GM19099 (cell line): ENCODE measurements around the gene TMEM86A.

Experiments
- POLR2A ChIP-seq: IDR thresholded peaks from 3 replicates; pipeline ENCODE4 v1.6.1; 2011; ENCODE audit warnings: low read depth; ENCODE audit not compliant: insufficient read length; ENCODE audit errors: extremely low read depth

Gene TMEM86A

DNA sequence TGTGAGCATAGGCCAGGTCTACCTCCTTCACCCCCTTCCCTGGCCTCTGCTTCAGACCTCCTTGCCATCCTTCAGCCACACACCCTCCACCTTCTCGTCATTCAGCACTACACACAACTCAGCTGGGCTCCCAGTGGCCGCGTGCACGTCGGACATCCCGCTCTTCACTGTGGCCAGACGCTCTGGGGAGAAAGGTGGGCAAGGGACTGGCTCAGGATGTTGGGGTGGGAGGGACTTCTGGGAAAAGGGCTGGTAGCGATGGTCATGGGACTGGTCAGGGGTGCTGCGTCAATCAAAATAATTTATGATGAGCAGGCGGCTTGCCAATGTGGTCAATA is 15.8 kb downstream of the TMEM86A start:
- no peak for TF ChIP-seq POLR2A

DNA sequence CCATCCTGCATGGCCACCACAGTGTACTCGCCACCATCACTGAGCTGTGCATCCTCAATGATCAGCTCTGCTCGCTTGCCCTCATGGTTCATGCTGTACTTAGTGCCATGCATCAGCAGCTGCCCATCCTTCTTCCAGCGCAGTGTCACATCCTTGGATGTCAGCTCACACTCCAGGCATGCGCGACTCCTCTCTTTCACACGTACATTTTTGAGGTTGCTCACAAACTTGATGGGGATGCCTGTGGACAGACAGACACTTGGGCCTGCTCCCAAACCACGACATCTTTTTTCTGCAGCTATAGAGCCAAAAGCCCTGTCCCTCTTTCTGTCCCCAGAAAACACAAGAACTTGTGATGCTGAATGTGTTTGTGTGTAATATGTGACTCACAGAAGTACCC is 16.9 kb downstream of the TMEM86A start:
- TF ChIP-seq POLR2A: no peak

DNA sequence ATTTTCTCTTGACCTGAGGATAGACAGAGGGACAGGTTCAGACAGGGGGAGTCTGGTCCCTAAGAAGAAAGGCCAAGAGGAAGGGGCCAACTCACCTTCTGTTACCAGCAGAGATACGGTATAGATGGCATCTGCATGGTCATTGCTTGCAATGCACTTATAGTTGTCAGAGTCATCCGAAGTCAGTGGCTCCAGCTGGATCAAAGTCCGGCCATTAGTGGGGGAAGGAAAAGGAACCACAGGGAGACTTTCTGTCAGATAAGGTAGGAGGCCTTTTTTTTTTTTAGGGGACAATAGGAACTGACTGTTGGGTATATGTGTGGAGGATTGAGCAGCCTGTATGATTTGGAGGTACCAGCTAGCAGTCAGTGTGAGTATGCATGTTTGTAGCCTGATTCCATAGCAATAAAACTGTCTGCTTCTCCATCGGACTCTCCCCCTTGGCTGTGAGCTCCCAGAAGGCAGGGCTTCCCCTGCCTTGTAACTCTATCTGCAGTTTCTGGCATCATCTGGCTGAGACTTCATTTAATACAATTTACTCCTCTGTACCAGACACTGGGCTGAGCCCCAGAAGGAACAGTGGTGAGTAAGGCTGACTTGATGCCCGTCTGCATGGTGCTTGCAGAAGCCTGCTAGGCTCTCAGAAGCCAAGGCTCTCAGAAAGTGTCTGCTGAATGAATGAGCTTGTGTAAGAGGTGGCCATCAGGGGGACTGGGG is 21.7 kb downstream of the TMEM86A start:
- TF ChIP-seq POLR2A: no peak

DNA sequence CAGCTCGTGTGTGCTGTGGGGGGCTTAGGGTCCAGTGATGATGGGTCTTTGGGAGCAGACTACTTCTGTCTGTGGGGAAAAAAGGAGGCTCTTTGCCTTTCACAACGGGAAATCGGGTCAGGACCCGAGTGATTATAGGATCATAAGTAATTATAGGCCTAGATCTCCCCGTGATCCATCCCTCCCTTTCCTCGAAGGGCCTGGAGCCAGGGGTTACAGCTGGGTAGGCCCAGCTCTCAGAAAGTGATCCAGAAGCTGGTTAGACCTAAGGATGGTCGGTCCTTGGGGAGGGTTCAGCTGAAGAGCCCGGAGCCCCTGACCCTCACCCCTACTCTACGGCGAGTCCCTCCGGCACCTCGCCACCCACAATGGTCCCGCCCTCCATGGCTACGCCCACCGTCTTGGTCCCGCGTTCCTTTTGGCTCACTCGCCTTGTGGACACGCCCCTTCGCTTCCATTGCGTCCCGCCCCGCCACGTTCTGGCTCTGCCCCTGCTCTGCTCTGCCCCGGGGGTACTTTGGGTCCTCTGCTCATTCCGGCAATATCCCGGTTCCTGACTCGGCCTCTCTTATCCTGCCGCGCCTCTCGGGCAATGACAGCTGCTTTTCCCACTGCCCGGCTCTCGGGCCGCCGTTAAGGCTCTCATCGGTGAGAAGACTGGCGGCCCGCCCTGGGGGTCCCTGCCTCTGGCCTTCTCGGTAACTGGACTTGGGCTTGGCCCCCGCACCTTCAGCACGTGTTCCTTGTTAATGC is 22.4 kb downstream of the TMEM86A start:
- no peak for TF ChIP-seq POLR2A

DNA sequence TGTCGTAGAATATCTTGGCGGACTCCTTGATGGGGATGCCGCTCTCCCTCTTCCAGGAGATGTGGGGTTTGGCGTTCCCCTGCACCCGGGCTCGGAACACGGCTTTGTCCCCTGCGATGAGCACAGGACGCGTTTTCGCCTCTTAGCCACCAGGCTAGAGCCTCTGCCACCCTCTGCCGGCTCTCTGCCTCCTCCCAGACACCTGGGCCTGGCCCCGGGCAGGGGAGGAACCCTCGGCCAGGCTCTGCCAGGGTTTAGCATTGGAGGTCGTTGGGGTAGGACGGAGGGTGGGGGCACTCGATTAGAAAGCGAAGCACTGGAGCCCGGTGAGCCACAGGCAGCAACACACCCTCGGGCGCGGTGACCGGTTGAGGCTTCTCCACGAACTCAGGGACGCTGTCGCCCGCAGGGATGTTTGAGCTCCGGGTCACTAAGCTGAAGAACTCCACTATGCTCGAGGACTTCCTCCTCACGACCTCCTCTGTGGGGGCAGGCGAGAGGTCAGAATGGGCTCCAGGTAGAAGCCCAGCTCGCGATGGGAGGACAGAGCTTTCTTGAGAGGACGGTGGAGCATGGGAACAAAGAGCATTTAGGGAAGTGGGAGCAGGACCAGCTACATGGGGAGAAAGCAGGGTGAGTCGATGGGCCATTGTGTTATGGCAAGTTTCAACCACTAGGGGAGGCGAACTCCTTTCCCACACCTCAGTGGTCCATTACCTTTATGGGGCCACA is 23.1 kb downstream of the TMEM86A start:
- TF ChIP-seq POLR2A: no peak

DNA sequence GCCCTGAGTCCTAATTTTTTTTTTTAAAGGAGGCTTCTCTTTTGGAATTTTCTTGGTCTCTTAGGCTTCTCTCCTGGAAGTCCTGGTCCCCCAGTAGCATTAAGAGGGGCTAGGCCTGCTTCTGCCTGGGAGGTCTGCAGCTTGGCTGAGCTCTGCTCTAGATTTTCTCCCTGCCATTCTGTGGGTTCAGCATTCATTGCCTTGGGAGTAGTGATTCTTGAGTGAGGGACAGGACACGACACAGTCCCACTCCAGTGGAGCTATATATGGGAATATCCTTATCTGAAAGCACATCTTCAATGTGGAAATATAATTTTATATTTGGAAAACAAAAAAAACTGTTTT is 23.7 kb downstream of the TMEM86A start:
- TF ChIP-seq POLR2A: no peak

DNA sequence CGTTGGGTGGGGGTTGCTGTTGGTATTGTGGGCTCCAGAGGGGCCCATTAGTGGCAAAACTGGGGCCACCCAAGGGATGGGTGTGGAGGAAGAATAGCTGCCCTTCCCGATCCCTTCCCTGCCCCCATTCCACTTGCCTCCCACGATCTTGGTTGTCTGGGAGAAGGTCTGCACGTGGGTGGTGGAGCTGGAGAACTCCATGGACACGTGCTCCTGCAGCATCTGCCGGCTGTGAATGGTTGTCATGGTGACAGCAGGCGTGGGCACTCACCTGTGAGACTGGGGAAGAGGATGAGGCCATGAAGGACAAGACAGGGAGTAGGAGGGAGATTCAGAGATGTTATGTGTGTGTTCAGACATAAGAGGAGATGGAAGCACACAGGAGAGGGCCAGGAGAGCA is 25.4 kb downstream of the TMEM86A start:
- no peak for TF ChIP-seq POLR2A

DNA sequence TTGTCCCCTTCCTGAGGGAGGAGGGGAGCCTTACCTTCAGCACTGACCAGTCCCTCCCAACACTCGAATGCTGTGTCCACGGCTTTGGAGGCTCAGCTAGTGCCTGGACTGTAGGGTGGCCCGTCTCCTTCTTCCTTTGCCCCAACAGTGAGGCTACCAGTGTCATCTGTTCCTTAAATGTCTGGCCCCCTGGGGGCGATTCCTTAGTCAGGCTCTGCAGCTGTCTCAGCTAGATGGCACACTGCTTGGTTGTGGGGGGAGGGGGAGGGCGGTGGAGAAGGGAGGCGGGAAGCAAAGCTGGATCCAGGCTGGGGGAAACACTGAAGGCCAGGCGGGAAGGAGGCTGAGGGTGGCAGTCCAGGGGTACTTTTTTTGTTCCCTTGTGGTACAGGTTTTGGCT is 27.5 kb downstream of the TMEM86A start, which contains the start of gene IGSF22:
TSS of gene IGSF22 (minus strand) at position 149 of the 400 bp plus-strand sequence. CDS start 1,952 bp downstream, outside the sequence.
- TF ChIP-seq POLR2A: no peak

DNA sequence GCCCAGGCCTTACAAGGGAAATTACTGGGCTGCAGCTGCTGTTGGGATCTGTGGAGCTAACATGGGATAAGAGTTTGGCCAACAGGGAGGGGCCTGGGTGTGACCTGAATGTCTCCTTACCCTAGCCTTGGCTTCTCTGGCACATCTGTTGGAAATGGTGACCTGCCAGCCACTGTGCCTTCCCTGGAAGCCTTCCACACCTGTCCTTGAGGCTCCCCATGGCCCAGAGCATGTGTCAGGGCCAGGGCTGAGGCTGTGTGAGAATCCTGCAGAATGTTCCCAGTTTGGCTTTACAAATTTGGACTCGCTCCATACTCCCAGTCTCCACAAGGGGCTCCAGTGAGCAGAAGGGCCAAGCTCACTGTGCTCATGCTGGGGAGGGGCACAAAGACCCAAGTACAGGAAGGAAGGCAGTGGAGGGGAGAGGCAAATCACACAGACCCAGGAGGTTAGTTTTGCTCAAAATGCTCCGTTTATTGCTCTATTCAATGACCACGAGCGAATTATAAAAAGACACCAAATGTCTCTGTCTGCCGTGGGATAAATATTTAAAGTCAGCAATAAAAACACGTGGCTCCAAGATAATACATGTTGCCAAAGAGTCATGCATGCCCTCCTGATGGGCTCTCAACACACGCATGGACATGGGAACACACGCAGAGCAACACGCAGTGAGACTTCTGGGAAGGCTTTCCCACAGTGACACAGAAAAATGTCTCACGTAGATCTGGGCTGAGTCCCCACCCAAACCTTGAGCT is 29.1 kb downstream of the TMEM86A start:
- no peak for TF ChIP-seq POLR2A

DNA sequence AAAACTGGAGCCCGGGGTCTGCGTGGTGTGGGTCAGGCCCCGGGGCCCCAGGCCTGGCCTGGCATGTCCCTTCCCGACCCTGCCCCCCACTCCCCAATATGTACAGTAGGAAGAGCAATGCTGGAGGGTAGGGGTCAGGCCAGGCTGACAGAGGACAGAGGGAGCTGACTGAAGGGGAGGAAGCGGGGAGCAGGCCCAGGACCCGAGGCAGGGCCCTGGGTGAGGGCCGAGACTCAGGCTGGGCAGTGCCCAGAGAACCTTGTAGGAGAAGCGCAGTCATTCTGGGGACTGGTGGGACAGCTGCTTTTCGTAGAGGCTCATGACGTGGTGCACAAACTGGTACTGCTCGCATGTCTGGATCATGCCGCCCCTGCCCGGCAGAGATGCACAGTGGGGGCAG is 30.1 kb downstream of the TMEM86A start:
- TF ChIP-seq POLR2A: no peak

DNA sequence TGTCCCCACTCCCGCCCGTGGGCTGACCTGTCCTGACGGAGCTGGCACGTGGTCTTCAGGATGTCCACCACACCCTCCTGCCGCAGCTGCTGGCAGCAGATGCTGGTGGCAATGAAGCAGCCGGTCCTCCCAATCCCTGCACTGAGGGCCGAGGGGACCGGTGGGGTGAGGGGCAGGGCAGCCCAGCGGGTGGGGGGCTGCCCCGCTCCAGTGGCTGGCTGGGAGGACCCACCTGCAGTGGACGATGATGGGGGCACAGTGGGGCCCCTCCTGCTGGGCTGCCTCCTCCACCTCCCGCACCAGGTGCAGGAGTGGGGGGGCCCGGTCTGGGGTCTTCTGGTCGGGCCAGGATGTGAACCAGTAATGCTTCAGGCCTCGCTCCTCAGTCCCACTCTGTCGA is 30.8 kb downstream of the TMEM86A start:
- TF ChIP-seq POLR2A: no peak

DNA sequence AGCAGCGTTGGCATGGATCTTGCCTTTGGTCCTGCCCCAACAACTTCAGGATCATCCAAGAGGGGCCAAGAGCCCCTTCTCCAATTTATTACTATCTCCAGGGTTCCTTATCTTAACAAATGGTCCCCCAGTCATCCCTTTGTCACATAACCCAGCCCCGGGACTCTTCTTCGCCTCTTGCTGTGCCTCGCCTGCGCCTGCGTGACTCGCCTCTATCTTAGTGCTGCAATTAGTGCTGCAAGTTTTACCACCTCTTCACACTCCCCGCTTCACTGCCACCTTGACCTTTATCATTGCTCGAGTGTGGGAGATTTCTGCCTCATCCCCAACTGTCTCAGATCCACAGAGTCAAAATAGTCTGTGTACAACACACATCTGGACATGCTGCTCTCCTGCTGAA is 31.4 kb downstream of the TMEM86A start:
- no peak for TF ChIP-seq POLR2A

DNA sequence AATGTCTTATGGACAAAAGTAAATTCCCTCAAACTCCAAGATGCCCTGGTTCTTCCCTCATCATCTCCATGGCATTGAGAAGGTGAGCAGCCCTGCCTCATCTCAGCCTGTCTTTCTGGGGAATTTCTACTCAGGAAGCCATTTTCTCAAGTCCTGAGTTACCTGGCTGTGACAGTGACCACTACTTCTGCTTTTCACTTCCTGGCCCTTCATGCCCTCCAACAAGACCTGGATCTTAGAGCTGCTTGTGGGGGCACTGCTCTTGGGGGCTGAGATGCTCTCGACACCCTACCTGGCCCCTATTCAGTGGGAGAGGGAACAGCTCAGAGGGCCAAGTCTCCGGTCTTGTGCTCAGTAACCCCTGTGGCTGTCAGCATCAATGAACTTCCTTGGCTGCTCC is 32.9 kb downstream of the TMEM86A start:
- TF ChIP-seq POLR2A: no peak

DNA sequence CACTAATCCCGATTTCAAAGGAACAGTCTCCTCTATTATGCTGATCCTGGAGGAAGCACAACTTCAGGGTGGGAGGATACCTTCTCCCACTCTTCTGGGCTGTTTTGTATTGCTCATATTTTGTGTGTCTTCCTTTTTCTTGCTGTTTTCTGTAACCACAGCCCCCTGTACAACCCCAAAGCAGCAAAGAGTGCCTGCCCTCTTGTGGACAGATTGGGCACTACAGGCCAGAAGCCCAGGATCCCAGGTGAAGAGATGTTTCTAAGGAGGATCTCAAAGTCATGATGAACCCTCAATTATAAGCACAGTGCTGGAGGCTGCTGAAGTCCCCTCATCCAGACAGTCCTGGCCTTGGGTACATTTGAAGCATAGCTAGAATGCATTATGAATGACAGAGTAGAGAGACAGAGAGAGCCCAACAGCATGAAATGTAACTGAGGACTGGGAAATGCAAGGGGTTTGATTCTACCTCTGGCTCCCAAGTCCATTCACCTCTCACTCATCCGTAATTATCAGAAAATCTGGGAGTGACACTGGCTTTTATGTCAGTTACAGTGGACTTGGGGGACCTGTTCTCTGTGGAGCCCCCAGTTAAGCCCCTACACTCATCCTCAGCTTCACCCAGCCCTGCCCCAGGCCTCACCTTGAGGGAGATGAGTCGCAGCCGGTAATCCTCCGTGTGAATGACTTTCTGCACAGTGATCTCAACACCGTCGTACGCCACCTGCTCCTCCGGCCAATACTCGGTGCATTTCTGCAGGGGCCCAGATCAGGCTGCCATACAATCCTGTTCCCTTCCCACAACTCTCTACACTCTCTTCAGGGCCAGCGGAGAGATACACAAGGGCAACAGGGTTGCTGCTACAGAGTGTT is 33.6 kb downstream of the TMEM86A start:
- TF ChIP-seq POLR2A: no peak
